Bronchial epithelial cell (primary cell): ENCODE measurements around the gene PAX7. TPM values are rescaled to one million over a fixed set of nuclear protein-coding genes. Genes with fewer than 3 reads are reported as not detected.

Source experiments
- DNase-seq: peaks from one replicate; pipeline ENCODE4 v3.0.0-alpha.2; 2010; ENCODE audit warnings: low read depth
- FAIRE-seq: peaks from 2 replicates; lab custom pipeline; 2011; peaks lifted over from hg19 to GRCh38; lab: Jason Lieb, UNC
- H3K27me3 ChIP-seq: 2 replicates; pipeline ENCODE4 v1.5.1; 2011; ENCODE audit warnings: low read length; ENCODE audit not compliant: control insufficient read depth, insufficient read depth
- H3K36me3 ChIP-seq: 2 replicates; pipeline ENCODE4 v1.5.1; 2011; ENCODE audit warnings: low read length; ENCODE audit not compliant: control insufficient read depth, insufficient read depth
- H3K4me3 ChIP-seq: 2 replicates; pipeline ENCODE4 v1.5.1; 2011; ENCODE audit warnings: mild to moderate bottlenecking, low read depth, low read length, control low read depth
- total RNA-seq: library from RNA; depleted of rRNA; stranded (reverse); fragments of >200 nt; gene quantifications from 2 replicates; pipeline ENCODE4 v1.2.1, GENCODE V29; 2014
- TF ChIP-seq, protein P1 (sequence below): IDR thresholded peaks from 2 replicates; pipeline ENCODE4 v1.5.1; 2011; ENCODE audit warnings: mild to moderate bottlenecking, moderate library complexity, low read length, control low read depth, inconsistent platforms; ENCODE audit not compliant: insufficient read depth, severe bottlenecking

The PAX7 gene
- total RNA-seq, 1 donor from 2014 or later: not detected

DNA sequence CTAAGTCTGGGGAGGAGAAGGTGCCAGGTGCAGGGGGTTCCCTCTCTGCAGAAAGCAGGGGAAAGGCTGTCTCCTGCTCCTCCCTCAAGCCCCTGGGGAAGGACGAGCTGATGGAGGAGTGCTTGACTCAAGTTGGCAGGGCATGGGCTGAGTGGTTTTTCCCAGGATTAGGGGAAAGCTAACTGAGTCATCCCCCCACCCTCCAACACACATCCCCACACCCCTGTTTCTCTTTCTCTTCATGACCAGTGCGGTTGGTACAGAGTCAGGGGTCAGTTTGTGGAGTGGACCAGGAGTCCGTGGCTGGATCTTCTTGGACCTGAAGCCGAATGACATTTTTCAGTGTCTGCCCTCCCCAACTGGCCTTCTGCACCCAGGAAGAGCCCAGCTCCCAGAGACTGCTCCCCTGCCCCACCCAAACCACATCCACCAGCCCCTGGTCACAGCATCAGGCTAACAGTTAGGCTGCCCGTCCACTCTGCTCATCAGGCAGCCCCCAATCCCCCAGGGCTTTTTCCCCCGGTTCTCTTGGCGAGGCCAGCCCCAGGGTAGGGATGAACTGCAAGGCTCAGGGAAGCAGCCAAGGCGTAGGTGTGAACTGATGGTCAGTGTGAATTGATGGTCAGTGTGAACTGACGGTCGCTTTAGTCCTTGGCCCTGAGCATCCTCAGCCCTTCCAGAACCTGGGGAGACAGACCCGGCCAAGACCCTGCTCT is 81.0 kb downstream of the PAX7 start:
- Histone ChIP-seq H3K36me3 (no peaks in the 10 kb centered on the region), H3K4me3 (no peak overlapping the region), H3K27me3 (peaks cover 17% of the 10 kb centered on the region)
- TF ChIP-seq, protein P1, sequence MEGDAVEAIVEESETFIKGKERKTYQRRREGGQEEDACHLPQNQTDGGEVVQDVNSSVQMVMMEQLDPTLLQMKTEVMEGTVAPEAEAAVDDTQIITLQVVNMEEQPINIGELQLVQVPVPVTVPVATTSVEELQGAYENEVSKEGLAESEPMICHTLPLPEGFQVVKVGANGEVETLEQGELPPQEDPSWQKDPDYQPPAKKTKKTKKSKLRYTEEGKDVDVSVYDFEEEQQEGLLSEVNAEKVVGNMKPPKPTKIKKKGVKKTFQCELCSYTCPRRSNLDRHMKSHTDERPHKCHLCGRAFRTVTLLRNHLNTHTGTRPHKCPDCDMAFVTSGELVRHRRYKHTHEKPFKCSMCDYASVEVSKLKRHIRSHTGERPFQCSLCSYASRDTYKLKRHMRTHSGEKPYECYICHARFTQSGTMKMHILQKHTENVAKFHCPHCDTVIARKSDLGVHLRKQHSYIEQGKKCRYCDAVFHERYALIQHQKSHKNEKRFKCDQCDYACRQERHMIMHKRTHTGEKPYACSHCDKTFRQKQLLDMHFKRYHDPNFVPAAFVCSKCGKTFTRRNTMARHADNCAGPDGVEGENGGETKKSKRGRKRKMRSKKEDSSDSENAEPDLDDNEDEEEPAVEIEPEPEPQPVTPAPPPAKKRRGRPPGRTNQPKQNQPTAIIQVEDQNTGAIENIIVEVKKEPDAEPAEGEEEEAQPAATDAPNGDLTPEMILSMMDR: no peak
- DNase-seq (no peak), FAIRE-seq (no peak)

DNA sequence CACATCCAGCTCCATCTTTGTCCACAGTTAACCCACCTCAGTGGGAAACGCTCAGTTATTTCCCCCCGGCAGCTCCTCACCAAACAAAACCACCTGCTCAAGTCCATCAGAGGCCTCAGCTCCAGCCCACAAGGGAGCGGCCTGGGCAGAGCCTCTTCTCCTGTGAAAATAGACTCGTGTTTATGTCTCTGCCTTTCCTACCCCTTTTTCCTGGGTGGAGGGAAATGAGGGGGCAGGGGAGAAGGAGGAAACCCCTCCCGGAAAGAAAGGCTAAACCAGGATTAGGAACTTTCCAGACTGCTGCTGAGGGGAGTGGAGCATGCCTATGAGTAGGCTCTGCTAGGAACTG is 81.6 kb downstream of the PAX7 start:
- peak; percentile 84 for FAIRE-seq
- peaks cover 18% of the 10 kb centered on the region for H3K27me3 ChIP-seq

DNA sequence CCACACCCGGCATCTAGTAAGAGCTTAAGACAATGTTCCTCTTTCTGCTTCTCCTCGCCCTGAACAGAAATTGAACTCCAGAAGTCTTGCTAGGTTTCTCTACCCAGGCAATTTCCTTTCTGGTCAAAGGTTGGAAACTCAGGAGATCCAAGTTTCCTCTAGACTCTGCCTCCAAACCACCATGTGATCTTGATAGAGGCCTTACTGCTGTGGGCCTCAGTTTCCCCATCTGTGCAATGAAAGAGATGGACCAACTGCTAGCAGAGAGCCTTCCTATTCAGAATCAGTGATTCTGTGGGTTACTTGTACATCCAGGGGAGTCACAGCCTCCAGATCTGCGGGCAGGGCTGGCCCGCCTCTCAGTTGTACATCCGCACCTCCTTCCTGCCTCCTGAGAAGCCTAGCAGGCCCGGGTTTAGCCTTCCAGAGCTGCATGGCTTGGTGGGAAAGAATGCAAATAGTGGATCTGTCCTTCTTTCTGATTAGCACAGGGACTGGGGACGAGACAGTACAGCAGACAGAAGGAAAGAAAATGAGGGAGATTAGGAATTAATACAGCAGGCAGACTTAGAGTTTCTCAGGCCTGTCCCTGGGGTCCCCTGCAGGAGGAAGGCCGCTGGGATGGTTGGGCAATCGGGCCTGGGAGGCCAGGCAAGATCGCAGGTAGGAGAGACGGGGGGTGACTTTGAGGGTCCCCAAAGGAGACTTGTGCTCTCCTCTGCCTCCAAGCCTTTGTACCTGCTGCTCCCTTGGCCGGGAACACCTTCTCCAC is 83.9 kb downstream of the PAX7 start:
- TF ChIP-seq, protein P1: no peak
- DNase-seq (no peak), FAIRE-seq (peak; percentile 86)
- H3K36me3 ChIP-seq: no peaks in the 10 kb centered on the region
- H3K4me3 ChIP-seq: no peak overlapping the region
- H3K27me3 ChIP-seq: peaks cover 30% of the 10 kb centered on the region

More for the DNA sequence above, 81.6 kb downstream of the PAX7 start:
- no peak for DNase-seq
- TF ChIP-seq, protein P1: no peak
- Histone ChIP-seq H3K36me3 (no peaks in the 10 kb centered on the region), H3K4me3 (no peak overlapping the region)

DNA sequence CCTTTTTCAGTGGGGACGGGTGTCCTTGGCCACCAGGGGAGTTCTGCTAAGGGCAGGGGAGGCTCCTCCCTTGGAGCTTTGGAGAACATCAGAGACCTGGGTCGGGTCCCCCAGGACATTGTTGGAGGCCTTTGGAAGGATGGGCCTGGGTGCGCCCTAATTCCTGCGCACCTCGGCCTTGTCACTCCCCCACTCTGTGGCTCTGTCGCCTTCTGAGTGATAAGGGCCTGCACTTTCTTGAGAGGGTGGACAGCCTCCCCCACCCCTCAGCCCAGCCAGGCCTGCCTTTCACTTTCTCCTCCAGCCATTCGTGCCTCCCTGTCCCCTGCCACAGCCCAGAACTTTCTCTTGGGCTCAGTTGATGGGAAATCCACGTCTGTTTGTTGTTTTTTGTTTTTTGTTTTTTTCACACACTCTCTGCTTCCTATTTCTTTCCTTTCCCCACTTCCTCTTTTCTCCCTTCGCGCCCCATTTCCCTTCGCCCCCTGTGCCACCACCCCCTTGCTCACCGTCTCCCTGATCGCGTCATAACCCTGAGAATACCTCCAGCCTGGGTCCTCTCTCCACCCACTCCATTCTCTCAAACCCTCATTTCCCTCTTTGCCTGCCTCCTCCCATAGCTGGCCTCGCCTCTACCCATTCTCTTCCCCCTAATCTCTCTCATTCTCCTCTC is 85.6 kb downstream of the PAX7 start:
- FAIRE-seq (no peak), DNase-seq (no peak)
- TF ChIP-seq, protein P1: no peak
- no peaks in the 10 kb centered on the region for H3K36me3 ChIP-seq
- no peak overlapping the region for H3K4me3 ChIP-seq
- H3K27me3 ChIP-seq: peaks cover 30% of the 10 kb centered on the region

DNA sequence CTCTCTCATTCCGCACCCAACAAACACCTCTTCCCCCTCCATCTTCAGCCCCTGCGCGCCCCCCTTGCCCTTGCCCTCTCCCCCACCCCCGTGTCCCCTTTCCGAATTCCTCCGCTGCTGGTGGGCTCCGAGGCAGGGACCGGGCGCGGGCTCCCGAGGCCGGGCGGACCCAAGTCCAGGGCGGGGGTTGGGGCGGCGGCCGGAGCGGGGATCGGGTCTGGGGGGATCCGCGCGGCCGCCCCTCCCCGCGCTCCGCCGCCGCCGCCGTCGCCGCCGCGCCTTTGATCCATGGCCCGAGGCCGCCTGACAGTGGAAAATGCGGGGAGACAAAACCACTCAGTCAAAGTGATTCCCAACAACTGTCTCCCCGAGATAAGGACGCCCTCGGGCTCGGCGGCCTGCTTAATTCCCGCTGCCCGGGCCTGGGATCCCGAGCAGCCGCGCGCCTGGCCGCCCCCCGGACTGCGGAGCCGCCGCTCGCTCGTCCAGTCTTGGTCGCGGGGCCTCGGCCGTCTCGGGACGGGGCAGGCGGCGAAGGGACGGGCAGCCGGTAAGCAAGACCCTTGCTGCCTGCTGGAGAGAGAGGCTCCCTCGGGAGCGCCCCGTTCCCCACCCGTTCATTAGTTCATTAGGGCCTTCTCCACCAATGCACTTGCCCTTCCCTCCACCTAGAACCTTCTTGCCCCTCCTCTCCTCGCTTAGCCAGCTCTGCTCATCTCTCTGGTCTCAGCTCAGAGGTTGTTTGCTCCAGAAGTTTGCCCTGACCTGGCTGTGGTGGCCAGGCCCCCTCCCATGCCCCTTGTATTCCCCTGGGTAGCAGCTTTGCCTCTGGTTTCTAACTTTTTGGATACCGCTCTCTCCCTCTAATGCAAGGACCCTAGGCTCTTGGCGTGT is 86.4 kb downstream of the PAX7 start:
- DNase-seq: no peak
- no peak for FAIRE-seq
- Histone ChIP-seq H3K4me3 (no peak overlapping the region), H3K36me3 (no peaks in the 10 kb centered on the region), H3K27me3 (peaks cover 27% of the 10 kb centered on the region)
- TF ChIP-seq, protein P1: no peak
